Vagina (tissue), 2 donors: ENCODE results near the gene OSGIN1.

Experiments used
- CTCF ChIP-seq, 3 experiments: fragments of 450-650 bp in 2 of 3; fragments of 200-600 bp in 1 of 3; sonication (generic) in 1 of 3; IDR thresholded peaks; one replicate each; pipeline ENCODE4 v1.5.1; 2017 to 2019; ENCODE audit warnings: antibody characterized with exemption in 3 of 3, mild to moderate bottlenecking in 2 of 3, moderate library complexity in 2 of 3
- POLR2A ChIP-seq, 2 donors: fragments of 450-650 bp; IDR thresholded peaks; one replicate each; pipeline ENCODE4 v1.6.1; 2017; ENCODE audit warnings: antibody characterized with exemption in 2 of 2, mild to moderate bottlenecking in 2 of 2, moderate library complexity in 2 of 2

- TF ChIP-seq CTCF (IDR thresholded peaks at IDR 0.05) (no peak), POLR2A (IDR thresholded peaks at IDR 0.05) (no peak)
Measured at GRCh38 chr16:83954577-83955016, 1.6 kb downstream of the OSGIN1 start.
